Left ventricle myocardium inferior (tissue), 1 donor: ENCODE measurements around the gene LMNB1. TPM values are rescaled to one million over a fixed set of nuclear protein-coding genes. Genes with fewer than 3 reads are reported as not detected.
"Not testable (repeated sequence)": the region's sequence is repeated elsewhere in the genome, so short reads cannot be mapped to it uniquely, and the experiment has no call there.

Source experiments
- DNase-seq: peaks from one replicate; pipeline ENCODE4 v3.0.0-alpha.2; 2020
- H3K27ac ChIP-seq: fragments of 200-600 bp; replicated peaks from 2 replicates; pipeline ENCODE4 v1.8.0; 2021
- H3K27me3 ChIP-seq: fragments of 200-600 bp; 2 replicates; pipeline ENCODE4 v1.8.0; 2021; ENCODE audit warnings: low read depth
- H3K36me3 ChIP-seq: fragments of 200-600 bp; 2 replicates; pipeline ENCODE4 v1.8.0; 2021
- H3K4me1 ChIP-seq: fragments of 200-600 bp; 2 replicates; pipeline ENCODE4 v1.8.0; 2021
- H3K4me3 ChIP-seq: fragments of 200-600 bp; 2 replicates; pipeline ENCODE4 v1.8.0; 2021; ENCODE audit warnings: mild to moderate bottlenecking, moderate library complexity
- H3K9me3 ChIP-seq: fragments of 200-600 bp; replicated peaks from 2 replicates; pipeline ENCODE4 v1.8.0; 2021
- CTCF ChIP-seq: fragments of 200-600 bp; IDR thresholded peaks from 2 replicates; pipeline ENCODE4 v1.8.0; 2021; ENCODE audit warnings: antibody characterized with exemption, mild to moderate bottlenecking, borderline replicate concordance
- intact Hi-C: fragments of 100-400 bp; cut with micrococcal nuclease; formaldehyde crosslinking; loops from one replicate; pipeline ENCODE4 v1.11.0; 2022
- total RNA-seq: library from RNA; stranded (reverse); fragmentation: NEBNext Ultra II Directional; extraction: Animal tissue kit (Norgen Biotek cat#: 25700); gene quantifications from one replicate; pipeline ENCODE4 v1.2.1, GENCODE V29; 2021
- donor health status: DM: no; HTN: yes; CAD: no; lungs with severe emphysema.

Gene LMNB1
- total RNA-seq, 1 donor from 2014 or later = 1.8 TPM

GRCh38 chr5:126769703-126770102, 7.2 kb upstream of the LMNB1 start:
- intact Hi-C loops = no loop called here
- H3K27ac ChIP-seq = no peak overlapping the region
- no peak overlapping the region for H3K4me3 ChIP-seq
- no peaks in the 10 kb centered on the region for H3K4me1 ChIP-seq
- no peak for DNase-seq
- no peaks in the 10 kb centered on the region for H3K9me3 ChIP-seq
- no peaks in the 10 kb centered on the region for H3K36me3 ChIP-seq
- TF ChIP-seq CTCF = no peak
- peaks cover 11% of the 10 kb centered on the region for H3K27me3 ChIP-seq

GRCh38 chr5:126773536-126773935, 3.4 kb upstream of the LMNB1 start:
- H3K36me3 ChIP-seq = not testable (repeated sequence)

GRCh38 chr5:126774595-126774994, 2.3 kb upstream of the LMNB1 start:
- intact Hi-C loops, H3K36me3 ChIP-seq, H3K27ac ChIP-seq, H3K4me3 ChIP-seq, DNase-seq, H3K9me3 ChIP-seq: not testable (repeated sequence)
- H3K4me1 ChIP-seq = peaks cover 31% of the 10 kb centered on the region
- H3K27me3 ChIP-seq = peaks cover 11% of the 10 kb centered on the region

More at GRCh38 chr5:126773536-126773935, 3.4 kb upstream of the LMNB1 start:
- H3K27ac ChIP-seq, H3K4me3 ChIP-seq, intact Hi-C loops, H3K9me3 ChIP-seq, DNase-seq: not testable (repeated sequence)
- H3K4me1 ChIP-seq = peaks cover 27% of the 10 kb centered on the region
- H3K27me3 ChIP-seq = peaks cover 11% of the 10 kb centered on the region

GRCh38 chr5:126777257-126777974, 480 bp downstream of the LMNB1 start:
- DNase-seq = peak; percentile 33
- intact Hi-C loops = no loop called here
- Histone ChIP-seq H3K9me3 (no peaks in the 10 kb centered on the region), H3K27me3 (peaks cover under 1% of the 10 kb centered on the region), H3K4me1 (peaks cover 37% of the 10 kb centered on the region), H3K4me3 (peak overlapping the region; percentile 90), H3K27ac (peak overlapping the region; percentile 89), H3K36me3 (no peaks in the 10 kb centered on the region)
- TF ChIP-seq CTCF = peak; percentile 30

DNA sequence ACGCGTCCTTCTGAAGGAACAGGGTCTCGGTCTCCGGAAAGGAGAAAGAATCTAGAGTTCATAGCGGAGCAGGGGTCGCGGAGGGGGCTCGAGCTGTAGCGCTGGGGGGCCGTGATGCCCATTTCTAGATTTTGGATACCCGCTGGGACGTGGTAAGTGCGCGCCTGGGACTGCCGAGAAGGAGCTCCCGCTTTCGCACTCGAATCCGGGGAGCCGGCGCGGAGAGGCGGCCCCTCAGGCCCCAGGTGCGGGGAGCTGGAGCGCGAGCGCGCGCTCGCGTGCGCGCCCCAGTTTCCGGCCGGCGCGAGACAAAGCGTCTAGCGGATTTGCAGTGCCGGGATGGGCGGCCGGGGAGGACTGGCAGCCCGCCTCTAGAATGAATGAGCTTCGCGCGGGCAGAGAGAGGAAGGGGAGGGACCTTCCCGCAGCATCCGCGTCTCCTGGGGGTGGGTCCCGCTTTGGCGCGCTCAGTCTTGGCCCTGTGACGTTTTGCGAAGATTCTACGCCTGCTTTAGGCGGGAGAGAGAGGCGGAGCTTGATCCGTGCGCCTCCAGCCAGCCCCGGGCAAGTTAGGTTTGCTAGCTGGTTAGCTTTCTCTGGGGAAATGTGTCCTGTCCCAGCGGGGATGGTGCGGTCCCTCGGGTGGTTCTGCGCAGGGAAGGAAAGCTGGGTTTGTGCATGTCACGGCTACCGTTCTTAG, 1.2 kb downstream of the LMNB1 start:
- intact Hi-C loops = no loop called here
- no peak for TF ChIP-seq CTCF
- peak overlapping the region; percentile 90 for H3K4me3 ChIP-seq
- H3K27ac ChIP-seq = peak overlapping the region; percentile 89
- no peaks in the 10 kb centered on the region for H3K9me3 ChIP-seq
- H3K4me1 ChIP-seq = peaks cover 37% of the 10 kb centered on the region
- DNase-seq = peak; percentile 84
- no peaks in the 10 kb centered on the region for H3K36me3 ChIP-seq
- no peaks in the 10 kb centered on the region for H3K27me3 ChIP-seq

GRCh38 chr5:126778675-126779403, 1.9 kb downstream of the LMNB1 start:
- H3K27me3 ChIP-seq = no peaks in the 10 kb centered on the region
- H3K36me3 ChIP-seq = no peaks in the 10 kb centered on the region
- no peak for TF ChIP-seq CTCF
- no peak for DNase-seq
- peak overlapping the region; percentile 89 for H3K27ac ChIP-seq
- H3K4me1 ChIP-seq = peaks cover 37% of the 10 kb centered on the region
- intact Hi-C loops = no loop called here
- H3K4me3 ChIP-seq = peak overlapping the region; percentile 90
- H3K9me3 ChIP-seq = no peaks in the 10 kb centered on the region
